Measurements from ENCODE around the gene TTC28. TPM values are rescaled to one million over a fixed set of nuclear protein-coding genes. Genes with fewer than 3 reads are reported as not detected.
"Not testable (repeated sequence)": the region's sequence is repeated elsewhere in the genome, so short reads cannot be mapped to it uniquely, and the experiment has no call there.

Gene TTC28
- total and polyA plus RNA-seq, 10 of the 15 experiments (the other 5 are each of a cell fraction or from before 2014, with no cell fraction given) = 0.15 to 8.4 (median 1.4) TPM

GRCh38 chr22:28570696-28571373 lies 108.8 kb downstream of the TTC28 start:
- in situ Hi-C loops (cut with MboI) = no loop called here
- intact Hi-C loops (cut with micrococcal nuclease; ENCODE audit: unreplicated experiment) = no loop called here
- FAIRE-seq (no peak), ATAC-seq (no peak), DNase-seq (ENCODE audit: low read depth, low spot score) (no peak)
- Histone ChIP-seq H3K9me3 (replicated peaks; ENCODE audit: control insufficient read depth, insufficient read depth, low read length) (no peaks in the 10 kb centered on the region), H2AFZ (ENCODE audit: control insufficient read depth, low read depth, low read length) (no peak overlapping the region), H3K9ac (ENCODE audit: control insufficient read depth, insufficient read depth, low read length) (no peak overlapping the region), H3K36me3 (ENCODE audit: control insufficient read depth in 2 of 2, insufficient read depth in 2 of 2, low read length in 1 of 2) (no peaks in the 10 kb centered on the region), H3K79me2 (ENCODE audit: control insufficient read depth, insufficient read depth, low read length) (no peaks in the 10 kb centered on the region), H3K27me3 (replicated peaks in 1 of 2; ENCODE audit: control insufficient read depth in 2 of 2, insufficient read depth in 2 of 2, low read length in 1 of 2) (no peaks in the 10 kb centered on the region; a peak in 1 of 4 replicates), H3K4me2 (ENCODE audit: control insufficient read depth, insufficient read depth) (no peak overlapping the region), H4K20me1 (ENCODE audit: control insufficient read depth, insufficient read depth) (no peaks in the 10 kb centered on the region), H3K4me3 (no peak overlapping the region), H3K4me1 (ENCODE audit: control insufficient read depth, insufficient read depth, low read length) (no peaks in the 10 kb centered on the region), H3K27ac (ENCODE audit: control insufficient read depth, insufficient read depth) (no peak overlapping the region)
- BruUV-seq (replicated peaks) = no TSS peak
- TF ChIP-seq POLR2AphosphoS2 (IDR thresholded peaks at IDR 0.05; ENCODE audit: low read depth, low read length) (no peak), MTA2 (IDR thresholded peaks at IDR 0.05; ENCODE audit: low read depth) (no peak)
- ChIA-PET CTCF (no interaction called here), POLR2A (no interaction called here), RAD21 (ENCODE audit: unreplicated experiment) (no interaction called here), SMC1A (ENCODE audit: uncharacterized antibody, unreplicated experiment) (no interaction called here)
- WGBS (ENCODE audit: insufficient coverage, insufficient replicate concordance, low lambda C conversion rate, missing lambda C conversion rate) = 38% methylated on average over 3 of the region's 3 CpGs

- H3K9me3 ChIP-seq (replicated peaks; ENCODE audit: control insufficient read depth, insufficient read depth, low read length); H3K27me3 ChIP-seq (replicated peaks in 1 of 2; ENCODE audit: control insufficient read depth in 2 of 2, insufficient read depth in 2 of 2, low read length in 1 of 2); intact Hi-C loops (cut with micrococcal nuclease; ENCODE audit: unreplicated experiment); SMC1A ChIA-PET (ENCODE audit: uncharacterized antibody, unreplicated experiment); H3K27ac ChIP-seq (ENCODE audit: control insufficient read depth, insufficient read depth); ATAC-seq; CTCF ChIA-PET; RAD21 ChIA-PET (ENCODE audit: unreplicated experiment); H3K79me2 ChIP-seq (ENCODE audit: control insufficient read depth, insufficient read depth, low read length); H3K36me3 ChIP-seq (ENCODE audit: control insufficient read depth in 2 of 2, insufficient read depth in 2 of 2, low read length in 1 of 2); H3K4me2 ChIP-seq (ENCODE audit: control insufficient read depth, insufficient read depth); H2AFZ ChIP-seq (ENCODE audit: control insufficient read depth, low read depth, low read length); H4K20me1 ChIP-seq (ENCODE audit: control insufficient read depth, insufficient read depth); H3K4me1 ChIP-seq (ENCODE audit: control insufficient read depth, insufficient read depth, low read length); POLR2A ChIA-PET; in situ Hi-C loops (cut with MboI); H3K4me3 ChIP-seq; BruUV-seq (replicated peaks); H3K9ac ChIP-seq (ENCODE audit: control insufficient read depth, insufficient read depth, low read length); DNase-seq (ENCODE audit: low read depth, low spot score); FAIRE-seq: not testable (repeated sequence)
- WGBS (ENCODE audit: insufficient coverage, insufficient replicate concordance, low lambda C conversion rate, missing lambda C conversion rate) = 47% methylated on average over 3 of the region's 3 CpGs
These were observed 110.7 kb downstream of the TTC28 start for GRCh38 chr22:28568974-28569373.

Data from GM12878 (cell line).